Epithelial cell of alveolus of lung (primary cell): ENCODE measurements around the gene ANAPC4. TPM values are rescaled to one million over a fixed set of nuclear protein-coding genes. Genes with fewer than 3 reads are reported as not detected.

ENCODE experiments used
- total RNA-seq: library from RNA; depleted of rRNA; stranded (reverse); fragments of >200 nt; gene quantifications from 2 replicates; pipeline ENCODE4 v1.2.1, GENCODE V29; 2015

Gene ANAPC4
- 13.8 and 20.0 TPM in 2 replicates for total RNA-seq

DNA sequence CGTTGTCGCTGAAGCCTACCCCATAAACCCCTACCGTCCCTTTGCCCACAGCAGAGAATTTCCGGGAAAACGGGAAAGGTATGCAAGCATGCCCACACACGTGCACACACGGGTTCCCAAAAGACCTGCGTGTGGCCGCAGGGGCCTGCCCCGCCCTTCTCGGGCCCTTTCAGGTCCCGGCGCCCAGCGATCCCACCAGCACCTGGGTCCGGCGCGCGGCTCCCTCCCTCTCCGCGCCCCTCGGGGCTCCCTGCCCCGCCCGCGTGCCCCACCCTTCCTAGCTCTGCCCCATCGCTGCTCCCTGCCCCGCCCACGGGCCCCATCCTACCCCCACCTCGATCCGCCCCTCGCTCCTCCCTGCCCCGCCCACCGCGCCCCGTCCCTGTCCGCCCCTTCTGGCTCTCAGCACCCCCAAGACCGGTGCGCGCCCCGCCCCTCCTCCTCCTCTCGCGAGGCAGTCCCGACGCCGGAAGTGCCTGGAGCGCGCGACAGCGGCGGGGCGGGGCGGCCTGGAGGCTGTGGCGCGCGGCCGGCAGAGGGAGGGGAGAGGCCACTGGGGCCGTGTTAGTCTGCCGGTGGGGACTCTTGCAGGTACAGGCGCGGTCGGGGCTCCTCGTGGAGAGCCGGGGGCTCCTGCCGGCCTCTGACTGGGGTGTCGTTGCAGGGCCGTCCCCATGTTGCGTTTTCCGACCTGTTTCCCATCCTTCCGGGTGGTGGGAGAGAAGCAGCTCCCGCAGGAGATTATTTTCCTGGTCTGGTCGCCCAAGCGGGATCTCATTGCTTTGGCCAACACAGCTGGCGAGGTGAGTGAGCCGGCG is at the start of gene ANAPC4:
TSS of gene ANAPC4 (plus strand) at position 510 of the 818 bp plus-strand sequence. CDS start at position 675, 165 bp downstream.

Other genes with a start within 250 kb of the ANAPC4 start
- 4.5 and 8.8 TPM in 2 replicates for gene SEPSECS, start 216.8 kb upstream of the ANAPC4 start, total RNA-seq
- 14.3 and 17.5 TPM in 2 replicates for gene PI4K2B, start 143.2 kb upstream of the ANAPC4 start, total RNA-seq
- 5.6 and 8.3 TPM in 2 replicates for gene ZCCHC4, start 64.5 kb upstream of the ANAPC4 start, total RNA-seq